ENCODE measurements around the gene NUMA1. TPM values are rescaled to one million over a fixed set of nuclear protein-coding genes. Genes with fewer than 3 reads are reported as not detected.
A peak's percentile ranks its signal among the peaks of the same experiment; 100 is the strongest.

Gene NUMA1
- polyA plus RNA-seq, 1 donor (not counting 4 experiments of a cell fraction or from before 2014, with no cell fraction given) = 38.8 TPM

DNA sequence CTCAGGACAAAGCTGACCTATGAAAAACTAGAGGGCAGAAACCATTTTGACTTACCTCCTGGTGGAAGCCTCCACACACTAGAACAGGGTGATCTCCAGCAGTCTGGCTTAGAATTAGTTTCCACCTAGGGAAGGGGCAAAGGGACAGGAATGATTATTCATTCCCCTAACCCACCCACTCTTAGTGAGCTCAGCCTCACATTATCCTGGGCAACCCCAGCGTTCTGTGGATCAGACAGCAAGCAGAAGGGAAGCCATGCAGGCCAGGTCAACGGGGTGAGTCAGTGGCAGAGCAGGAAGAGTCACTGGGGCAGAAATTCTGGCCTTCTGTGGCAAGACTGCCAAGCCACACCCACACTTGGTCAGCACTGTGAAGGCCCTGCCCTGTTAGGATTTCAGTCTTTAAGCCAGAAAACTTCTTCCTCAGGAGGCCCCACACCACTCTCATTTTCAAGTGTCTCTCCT, 10.5 kb downstream of the NUMA1 start:
- peak overlapping the region; percentile 37 for H3K4me2 ChIP-seq (ENCODE audit: control insufficient read depth, extremely low read depth, insufficient read depth, low read depth, low read length)
- H3K4me1 ChIP-seq (ENCODE audit: control insufficient read depth, extremely low read depth, insufficient read depth, low read length) = peaks cover 40% of the 10 kb centered on the region
- peak overlapping the region; percentile 46 for H2AFZ ChIP-seq (ENCODE audit: control insufficient read depth, low read length)
- no peaks in the 10 kb centered on the region for H3K9me1 ChIP-seq (ENCODE audit: control insufficient read depth, extremely low read depth, insufficient read depth, low read length)
- peak overlapping the region; percentile 55 for H3K27ac ChIP-seq (ENCODE audit: control insufficient read depth, insufficient read depth, low read length)
- dilution Hi-C loops (cut with MboI; ENCODE audit: extremely low pct_ligation_motif_present, low sequenced_read_pairs) = no loop called here
- H3K9me3 ChIP-seq (ENCODE audit: control insufficient read depth, low read depth, low read length) = no peaks in the 10 kb centered on the region
- H3K27me3 ChIP-seq (ENCODE audit: control insufficient read depth, extremely low read depth, insufficient read depth, low read length) = no peaks in the 10 kb centered on the region
- H3K36me3 ChIP-seq (ENCODE audit: control insufficient read depth in 2 of 2, extremely low read depth in 1 of 2, insufficient read depth in 2 of 2, low read length in 2 of 2) = peaks cover 2 to 8% of the 10 kb centered on the region in 2 experiments
- TF ChIP-seq, protein P1, sequence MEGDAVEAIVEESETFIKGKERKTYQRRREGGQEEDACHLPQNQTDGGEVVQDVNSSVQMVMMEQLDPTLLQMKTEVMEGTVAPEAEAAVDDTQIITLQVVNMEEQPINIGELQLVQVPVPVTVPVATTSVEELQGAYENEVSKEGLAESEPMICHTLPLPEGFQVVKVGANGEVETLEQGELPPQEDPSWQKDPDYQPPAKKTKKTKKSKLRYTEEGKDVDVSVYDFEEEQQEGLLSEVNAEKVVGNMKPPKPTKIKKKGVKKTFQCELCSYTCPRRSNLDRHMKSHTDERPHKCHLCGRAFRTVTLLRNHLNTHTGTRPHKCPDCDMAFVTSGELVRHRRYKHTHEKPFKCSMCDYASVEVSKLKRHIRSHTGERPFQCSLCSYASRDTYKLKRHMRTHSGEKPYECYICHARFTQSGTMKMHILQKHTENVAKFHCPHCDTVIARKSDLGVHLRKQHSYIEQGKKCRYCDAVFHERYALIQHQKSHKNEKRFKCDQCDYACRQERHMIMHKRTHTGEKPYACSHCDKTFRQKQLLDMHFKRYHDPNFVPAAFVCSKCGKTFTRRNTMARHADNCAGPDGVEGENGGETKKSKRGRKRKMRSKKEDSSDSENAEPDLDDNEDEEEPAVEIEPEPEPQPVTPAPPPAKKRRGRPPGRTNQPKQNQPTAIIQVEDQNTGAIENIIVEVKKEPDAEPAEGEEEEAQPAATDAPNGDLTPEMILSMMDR (optimal IDR thresholded peaks at IDR 0.05 in 1 of 3, IDR thresholded peaks at IDR 0.05 in 1 of 3, conservative IDR thresholded peaks at IDR 0.05 in 1 of 3; ENCODE audit: extremely low read depth in 1 of 3, insufficient read depth in 2 of 3, low read length in 3 of 3) = no peak
- TF ChIP-seq EZH2 (IDR thresholded peaks at IDR 0.05; ENCODE audit: low read length) = no peak
- peak overlapping the region; percentile 14 for H3K9ac ChIP-seq (ENCODE audit: control insufficient read depth, extremely low read depth, insufficient read depth, low read length)
- H4K20me1 ChIP-seq (ENCODE audit: control insufficient read depth, extremely low read depth, insufficient read depth, low read length) = no peaks in the 10 kb centered on the region
- peaks cover 75% of the 10 kb centered on the region for H3K79me2 ChIP-seq (ENCODE audit: control insufficient read depth, insufficient read depth, low read length)
- DNase-seq (ENCODE audit: low read depth, low spot score) (no peak), FAIRE-seq (peak; percentile 13)
- H3K4me3 ChIP-seq (ENCODE audit: control insufficient read depth in 2 of 3, extremely low read depth in 1 of 3, insufficient read depth in 2 of 3, low read depth in 1 of 3, low read length in 3 of 3) = no peak overlapping the region

DNA sequence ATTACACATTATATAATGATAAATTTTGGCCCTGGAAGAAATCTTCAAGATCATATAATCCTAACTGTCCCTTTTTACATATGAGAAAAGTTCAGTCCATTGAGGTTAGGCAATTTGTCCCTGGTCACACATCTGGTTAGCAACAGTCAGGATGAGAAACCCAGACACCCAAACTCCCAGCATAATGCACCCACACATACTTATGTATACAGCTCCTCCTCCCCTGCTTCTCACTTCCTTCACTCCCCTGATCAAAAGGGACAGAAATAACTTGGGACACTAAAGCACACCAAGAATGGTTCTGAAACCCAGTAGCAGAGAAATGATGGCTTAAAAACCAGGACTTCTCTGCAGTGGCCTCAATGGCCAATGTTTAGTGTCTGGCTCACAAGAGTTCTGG, 11.1 kb downstream of the NUMA1 start:
- no peak overlapping the region for H2AFZ ChIP-seq (ENCODE audit: control insufficient read depth, low read length)
- no peaks in the 10 kb centered on the region for H4K20me1 ChIP-seq (ENCODE audit: control insufficient read depth, extremely low read depth, insufficient read depth, low read length)
- peaks cover 2 to 8% of the 10 kb centered on the region in 2 experiments for H3K36me3 ChIP-seq (ENCODE audit: control insufficient read depth in 2 of 2, extremely low read depth in 1 of 2, insufficient read depth in 2 of 2, low read length in 2 of 2)
- no peak for TF ChIP-seq EZH2 (IDR thresholded peaks at IDR 0.05; ENCODE audit: low read length)
- TF ChIP-seq, protein P1 (optimal IDR thresholded peaks at IDR 0.05 in 1 of 3, IDR thresholded peaks at IDR 0.05 in 1 of 3, conservative IDR thresholded peaks at IDR 0.05 in 1 of 3; ENCODE audit: extremely low read depth in 1 of 3, insufficient read depth in 2 of 3, low read length in 3 of 3) = no peak
- dilution Hi-C loops (cut with MboI; ENCODE audit: extremely low pct_ligation_motif_present, low sequenced_read_pairs) = no loop called here
- peak overlapping the region; percentile 55 for H3K27ac ChIP-seq (ENCODE audit: control insufficient read depth, insufficient read depth, low read length)
- H3K27me3 ChIP-seq (ENCODE audit: control insufficient read depth, extremely low read depth, insufficient read depth, low read length) = no peaks in the 10 kb centered on the region
- peaks cover 72% of the 10 kb centered on the region for H3K79me2 ChIP-seq (ENCODE audit: control insufficient read depth, insufficient read depth, low read length)
- H3K4me2 ChIP-seq (ENCODE audit: control insufficient read depth, extremely low read depth, insufficient read depth, low read depth, low read length) = no peak overlapping the region
- no peak for FAIRE-seq
- no peaks in the 10 kb centered on the region for H3K9me3 ChIP-seq (ENCODE audit: control insufficient read depth, low read depth, low read length)
- no peak overlapping the region for H3K9ac ChIP-seq (ENCODE audit: control insufficient read depth, extremely low read depth, insufficient read depth, low read length)
- DNase-seq (ENCODE audit: low read depth, low spot score) = no peak
- H3K4me3 ChIP-seq (ENCODE audit: control insufficient read depth in 2 of 3, extremely low read depth in 1 of 3, insufficient read depth in 2 of 3, low read depth in 1 of 3, low read length in 3 of 3) = no peak overlapping the region
- H3K4me1 ChIP-seq (ENCODE audit: control insufficient read depth, extremely low read depth, insufficient read depth, low read length) = peaks cover 40% of the 10 kb centered on the region
- no peaks in the 10 kb centered on the region for H3K9me1 ChIP-seq (ENCODE audit: control insufficient read depth, extremely low read depth, insufficient read depth, low read length)

All from keratinocyte (primary cell).